IMR-90 (cell line): ENCODE measurements around the gene ATP2A3. TPM values are rescaled to one million over a fixed set of nuclear protein-coding genes. Genes with fewer than 3 reads are reported as not detected.

Source experiments
- ATAC-seq: fragments of 200-7000 bp; cut with Tn5 transposase; 2 replicates; pipeline ENCODE4 v1.9.1; 2020; ENCODE audit warnings: low read depth, mild to moderate bottlenecking, moderate library complexity
- BruUV-seq: library from RNA; stranded (reverse); fragments of 400-500 nt; replicated peaks from 2 replicates; lab custom pipeline; 2021; lab: Mats Ljungman, UMichigan
- CTCF ChIA-PET: fragments of 300-600 bp; formaldehyde crosslinking; extraction: SDS; loops from one replicate; lab custom pipeline; 2021; ENCODE audit warnings: antibody characterized with exemption; lab: Yijun Ruan, JAX
- POLR2A ChIA-PET: fragments of 300-600 bp; sonication (Branson Sonifier 250); formaldehyde crosslinking; loops from one replicate; lab custom pipeline; 2022; ENCODE audit warnings: antibody characterized with exemption; ENCODE audit not compliant: unreplicated experiment; lab: Charles Lee
- DNase-seq: peaks from one replicate; pipeline ENCODE4 v3.0.0; 2013
- H2AFZ ChIP-seq: replicated peaks from 2 replicates; pipeline ENCODE3; 2013; ENCODE audit warnings: low read length, mild to moderate bottlenecking; ENCODE audit not compliant: poor library complexity
- H2AK5ac ChIP-seq: 2 replicates; pipeline ENCODE4 v1.6.1; 2013; ENCODE audit warnings: low read depth, low read length, inconsistent platforms
- H2AK9ac ChIP-seq: replicated peaks from 2 replicates; pipeline ENCODE3; 2013; ENCODE audit warnings: mild to moderate bottlenecking, low read depth, low read length, moderate library complexity; ENCODE audit not compliant: poor library complexity
- H2BK120ac ChIP-seq: 2 replicates; pipeline ENCODE4 v1.6.1; 2013; ENCODE audit warnings: low read depth, low read length, inconsistent platforms
- H2BK15ac ChIP-seq: 3 replicates; pipeline ENCODE4 v1.6.1; 2013; ENCODE audit warnings: low read depth, low read length, inconsistent platforms
- H2BK20ac ChIP-seq: 2 replicates; pipeline ENCODE4 v1.6.1; 2013; ENCODE audit warnings: low read depth, mild to moderate bottlenecking, inconsistent platforms, low read length, moderate library complexity
- H2BK5ac ChIP-seq: 2 replicates; pipeline ENCODE4 v1.6.1; 2013; ENCODE audit warnings: mild to moderate bottlenecking, low read depth, low read length, inconsistent platforms; ENCODE audit not compliant: poor library complexity, severe bottlenecking
- H3K14ac ChIP-seq: replicated peaks from 2 replicates; pipeline ENCODE4 v1.6.1; 2013; ENCODE audit warnings: low read depth, low read length, inconsistent platforms
- H3K18ac ChIP-seq: 2 replicates; pipeline ENCODE4 v1.6.1; 2013; ENCODE audit warnings: low read depth, low read length, control low read depth
- H3K23ac ChIP-seq: 2 replicates; pipeline ENCODE4 v1.6.1; 2013; ENCODE audit warnings: low read depth, low read length, inconsistent platforms
- H3K27ac ChIP-seq: 2 replicates; pipeline ENCODE4 v1.5.1; 2013; ENCODE audit warnings: mild to moderate bottlenecking, control low read depth, low read length; ENCODE audit not compliant: insufficient read depth
- H3K27me3 ChIP-seq: 2 replicates; pipeline ENCODE4 v1.6.1; 2013; ENCODE audit warnings: low read length; ENCODE audit not compliant: control insufficient read depth, insufficient read depth
- H3K36me3 ChIP-seq: 2 replicates; pipeline ENCODE4 v1.6.1; 2013; ENCODE audit warnings: low read length, mixed read lengths; ENCODE audit not compliant: control insufficient read depth, insufficient read depth
- H3K4ac ChIP-seq: 2 replicates; pipeline ENCODE4 v1.6.1; 2013; ENCODE audit warnings: low read depth, low read length, inconsistent platforms
- H3K4me1 ChIP-seq: 2 replicates; pipeline ENCODE4 v1.6.1; 2013; ENCODE audit warnings: low read length, mixed read lengths; ENCODE audit not compliant: control insufficient read depth, insufficient read depth
- H3K4me2 ChIP-seq: 2 replicates; pipeline ENCODE4 v1.6.1; 2013; ENCODE audit warnings: low read depth, mild to moderate bottlenecking, control low read depth, low read length, moderate library complexity
- H3K4me3 ChIP-seq: 2 replicates; pipeline ENCODE4 v1.5.1; 2013; ENCODE audit warnings: low read depth, mild to moderate bottlenecking, control low read depth, low read length, moderate library complexity; ENCODE audit not compliant: insufficient read depth
- H3K56ac ChIP-seq: 2 replicates; pipeline ENCODE4 v1.6.1; 2013; ENCODE audit warnings: low read length, inconsistent platforms; ENCODE audit not compliant: insufficient read depth; ENCODE audit errors: extremely low read depth
- H3K79me1 ChIP-seq, 2 experiments: 2 replicates each; pipeline ENCODE4 v1.6.1; 2013; ENCODE audit warnings: low read length in 2 of 2, inconsistent platforms in 1 of 2, low read depth in 1 of 2
- H3K9ac ChIP-seq: 2 replicates; pipeline ENCODE4 v1.6.1; 2013; ENCODE audit warnings: low read depth, low read length, control low read depth
- H3K9me1 ChIP-seq: 2 replicates; pipeline ENCODE4 v1.6.1; 2013; ENCODE audit warnings: low read length, inconsistent platforms; ENCODE audit not compliant: insufficient read depth
- H3K9me3 ChIP-seq: 2 replicates; pipeline ENCODE4 v1.6.1; 2013; ENCODE audit warnings: low read length; ENCODE audit not compliant: control insufficient read depth, insufficient read depth
- H4K20me1 ChIP-seq: 2 replicates; pipeline ENCODE4 v1.6.1; 2013; ENCODE audit warnings: low read length, inconsistent platforms; ENCODE audit not compliant: insufficient read depth
- H4K5ac ChIP-seq: 2 replicates; pipeline ENCODE4 v1.6.1; 2013; ENCODE audit warnings: mild to moderate bottlenecking, low read depth, low read length, control low read depth
- H4K8ac ChIP-seq, 2 experiments: 2 replicates each; pipeline ENCODE4 v1.6.1; 2013; ENCODE audit warnings: low read depth in 2 of 2, low read length in 2 of 2, control low read depth in 1 of 2, inconsistent platforms in 1 of 2
- H4K91ac ChIP-seq: 2 replicates; pipeline ENCODE4 v1.6.1; 2013; ENCODE audit warnings: low read depth, low read length, inconsistent platforms; ENCODE audit not compliant: insufficient read depth
- BHLHE40 ChIP-seq: fragments of 150-350 bp; IDR thresholded peaks from 2 replicates; pipeline ENCODE4 v1.6.1; 2016; ENCODE audit warnings: mild to moderate bottlenecking, low read depth, low read length
- CEBPB ChIP-seq: IDR thresholded peaks from 2 replicates; pipeline ENCODE4 v1.6.1; 2012; ENCODE audit warnings: low read depth, low read length, improper control_type of control experiment
- CHD1 ChIP-seq: IDR thresholded peaks from 2 replicates; pipeline ENCODE4 v1.6.1; 2012; ENCODE audit warnings: low read depth, low read length, improper control_type of control experiment
- FOS ChIP-seq: fragments of 150-350 bp; IDR thresholded peaks from 2 replicates; pipeline ENCODE4 v1.6.1; 2016; ENCODE audit warnings: low read depth, low read length
- MAFK ChIP-seq: IDR thresholded peaks from 2 replicates; pipeline ENCODE4 v1.6.1; 2012; ENCODE audit warnings: low read depth, low read length, improper control_type of control experiment
- MAZ ChIP-seq: IDR thresholded peaks from 2 replicates; pipeline ENCODE4 v1.6.1; 2012; ENCODE audit warnings: low read depth, mild to moderate bottlenecking, low read length, improper control_type of control experiment, moderate library complexity, borderline replicate concordance
- MXI1 ChIP-seq: IDR thresholded peaks from 2 replicates; pipeline ENCODE4 v1.6.1; 2012; ENCODE audit warnings: low read depth, mild to moderate bottlenecking, low read length, moderate library complexity, borderline replicate concordance
- NFE2L2 ChIP-seq: fragments of 150-350 bp; IDR thresholded peaks from 2 replicates; pipeline ENCODE4 v1.6.1; 2016; ENCODE audit warnings: low read depth, mild to moderate bottlenecking, low read length
- POLR2A ChIP-seq: IDR thresholded peaks from 2 replicates; pipeline ENCODE4 v1.6.1; 2012; ENCODE audit warnings: mild to moderate bottlenecking, low read depth, low read length
- RAD21 ChIP-seq: IDR thresholded peaks from 2 replicates; pipeline ENCODE4 v1.6.1; 2012; ENCODE audit warnings: low read length, improper control_type of control experiment
- RCOR1 ChIP-seq: IDR thresholded peaks from 2 replicates; pipeline ENCODE4 v1.6.1; 2012; ENCODE audit warnings: mild to moderate bottlenecking, low read length, improper control_type of control experiment; ENCODE audit not compliant: insufficient replicate concordance
- RFX5 ChIP-seq: IDR thresholded peaks from 2 replicates; pipeline ENCODE4 v1.8.0; 2012; ENCODE audit warnings: low read depth, mild to moderate bottlenecking, low read length, moderate library complexity
- SMC3 ChIP-seq: fragments of 150-350 bp; IDR thresholded peaks from 2 replicates; pipeline ENCODE4 v1.6.1; 2016; ENCODE audit warnings: low read depth, mild to moderate bottlenecking, antibody characterized with exemption, low read length, moderate library complexity
- WGBS, 2 experiments: methylation state at CpG; one replicate each; pipeline versions ENCODE4 v1.1.5 to v1.1.7; 2013; ENCODE audit warnings: missing lambda C conversion rate in 2 of 2; ENCODE audit not compliant: insufficient read length in 1 of 2; ENCODE audit errors: extremely low coverage in 2 of 2; 5-methylcytosine and 5-hydroxymethylcytosine counted together
- dilution Hi-C: fragments of 300-500 bp; cut with HindIII; formaldehyde crosslinking; loops from one replicate; pipeline ENCODE4 v1.14.3; 2018; ENCODE audit warnings: low sequenced_read_pairs; ENCODE audit not compliant: unreplicated experiment
- in situ Hi-C: fragments of 300-500 bp; cut with MboI; formaldehyde crosslinking; loops from 3 replicates; pipeline ENCODE4 v1.14.3; 2019; ENCODE audit warnings: low sequenced_read_pairs, inconsistent platforms, mixed read lengths
- intact Hi-C: fragments of 100-400 bp; cut with micrococcal nuclease; formaldehyde crosslinking; loops from 2 replicates; pipeline ENCODE4 v1.10.0; 2022
- polyA plus RNA-seq, 3 experiments: library from polyadenylated mRNA; depleted of rRNA; stranded (reverse); fragments of >200 nt; gene quantifications; 2 replicates each; pipeline ENCODE4 v1.2.3, GENCODE V29; 2012; ENCODE audit warnings: low replicate concordance in 1 of 3
- total RNA-seq: library from RNA; depleted of rRNA; stranded (reverse); fragments of >200 nt; gene quantifications from 2 replicates; pipeline ENCODE4 v1.2.3, GENCODE V29; 2012
- TF ChIP-seq, protein P1 (sequence below): fragments of 150-350 bp; IDR thresholded peaks from 2 replicates; pipeline ENCODE4 v1.6.1; 2016; ENCODE audit warnings: low read depth, mild to moderate bottlenecking, low read length, moderate library complexity, borderline replicate concordance
- TF ChIP-seq, protein P2 (sequence below): conservative IDR thresholded peaks from 2 replicates; pipeline ENCODE4 v1.5.1; 2012; ENCODE audit warnings: mild to moderate bottlenecking, low read depth, low read length, improper control_type of control experiment
- TF ChIP-seq, protein P3 (sequence below): fragments of 150-350 bp; IDR thresholded peaks from 2 replicates; pipeline ENCODE4 v1.6.1; 2017; ENCODE audit warnings: mild to moderate bottlenecking, antibody characterized with exemption, low read length, low read depth

The ATP2A3 gene
- total and polyA plus RNA-seq, 2 of the 4 experiments (the other 2 are of a cell fraction): 0.18 to 0.63 TPM

DNA sequence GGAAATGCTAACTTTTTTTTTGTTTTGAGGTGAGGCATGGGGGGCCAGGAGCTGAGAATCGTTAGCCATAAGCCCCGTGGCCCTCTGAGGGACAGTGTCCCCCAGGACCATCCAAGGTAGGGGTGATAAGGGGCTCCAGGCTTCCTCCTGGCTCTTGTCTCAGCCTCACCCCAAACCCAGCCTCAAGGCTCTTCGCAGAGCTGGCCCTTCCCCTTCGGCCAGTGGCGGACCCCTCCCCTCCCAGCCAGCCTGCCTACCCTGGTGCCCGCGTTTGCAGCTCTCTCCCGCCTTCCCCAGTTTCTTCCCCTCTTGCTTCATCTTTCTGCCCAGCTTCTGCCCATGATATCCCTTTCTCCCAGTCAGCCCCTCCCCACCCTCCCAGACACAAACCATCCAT, 22.7 kb upstream of the ATP2A3 start:
- Histone ChIP-seq H3K4me1 (peaks cover 5% of the 10 kb centered on the region; the same call in 1 of the 2 replicates), H2BK5ac (no peak overlapping the region), H4K8ac (no peak overlapping the region), H3K36me3 (no peaks in the 10 kb centered on the region), H3K9ac (no peak overlapping the region), H2BK15ac (no peak overlapping the region), H4K91ac (no peak overlapping the region), H4K5ac (no peak overlapping the region), H3K14ac (no peak overlapping the region), H2AFZ (no peak overlapping the region), H3K4ac (no peak overlapping the region), H3K4me2 (no peak overlapping the region), H2AK9ac (no peak overlapping the region), H3K18ac (no peak overlapping the region), H3K27ac (no peak overlapping the region), H3K23ac (no peak overlapping the region), H3K4me3 (no peak overlapping the region), H2BK120ac (no peak overlapping the region), H2AK5ac (no peak overlapping the region), H3K79me1 (no peaks in the 10 kb centered on the region), H4K20me1 (no peaks in the 10 kb centered on the region), H3K27me3 (peaks cover 5% of the 10 kb centered on the region; the same call in 1 of the 2 replicates), H3K9me1 (no peaks in the 10 kb centered on the region), H3K56ac (no peak overlapping the region), H3K9me3 (no peaks in the 10 kb centered on the region), H2BK20ac (no peak overlapping the region)
- POLR2A ChIA-PET: no interaction called here
- intact Hi-C loops: no loop called here
- WGBS, 2 experiments: no CpG with 5 or more reads among the region's 8 CpGs
- DNase-seq: no peak
- BruUV-seq: no TSS peak
- dilution Hi-C loops: no loop called here
- TF ChIP-seq, protein P1, sequence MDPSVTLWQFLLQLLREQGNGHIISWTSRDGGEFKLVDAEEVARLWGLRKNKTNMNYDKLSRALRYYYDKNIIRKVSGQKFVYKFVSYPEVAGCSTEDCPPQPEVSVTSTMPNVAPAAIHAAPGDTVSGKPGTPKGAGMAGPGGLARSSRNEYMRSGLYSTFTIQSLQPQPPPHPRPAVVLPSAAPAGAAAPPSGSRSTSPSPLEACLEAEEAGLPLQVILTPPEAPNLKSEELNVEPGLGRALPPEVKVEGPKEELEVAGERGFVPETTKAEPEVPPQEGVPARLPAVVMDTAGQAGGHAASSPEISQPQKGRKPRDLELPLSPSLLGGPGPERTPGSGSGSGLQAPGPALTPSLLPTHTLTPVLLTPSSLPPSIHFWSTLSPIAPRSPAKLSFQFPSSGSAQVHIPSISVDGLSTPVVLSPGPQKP: no peak
- TF ChIP-seq SMC3 (no peak), NFE2L2 (no peak), CEBPB (no peak), POLR2A (no peak), MAZ (no peak), FOS (no peak), MAFK (no peak), RCOR1 (no peak), RFX5 (no peak), CHD1 (no peak), RAD21 (no peak), MXI1 (no peak), BHLHE40 (no peak)
- TF ChIP-seq, protein P2, sequence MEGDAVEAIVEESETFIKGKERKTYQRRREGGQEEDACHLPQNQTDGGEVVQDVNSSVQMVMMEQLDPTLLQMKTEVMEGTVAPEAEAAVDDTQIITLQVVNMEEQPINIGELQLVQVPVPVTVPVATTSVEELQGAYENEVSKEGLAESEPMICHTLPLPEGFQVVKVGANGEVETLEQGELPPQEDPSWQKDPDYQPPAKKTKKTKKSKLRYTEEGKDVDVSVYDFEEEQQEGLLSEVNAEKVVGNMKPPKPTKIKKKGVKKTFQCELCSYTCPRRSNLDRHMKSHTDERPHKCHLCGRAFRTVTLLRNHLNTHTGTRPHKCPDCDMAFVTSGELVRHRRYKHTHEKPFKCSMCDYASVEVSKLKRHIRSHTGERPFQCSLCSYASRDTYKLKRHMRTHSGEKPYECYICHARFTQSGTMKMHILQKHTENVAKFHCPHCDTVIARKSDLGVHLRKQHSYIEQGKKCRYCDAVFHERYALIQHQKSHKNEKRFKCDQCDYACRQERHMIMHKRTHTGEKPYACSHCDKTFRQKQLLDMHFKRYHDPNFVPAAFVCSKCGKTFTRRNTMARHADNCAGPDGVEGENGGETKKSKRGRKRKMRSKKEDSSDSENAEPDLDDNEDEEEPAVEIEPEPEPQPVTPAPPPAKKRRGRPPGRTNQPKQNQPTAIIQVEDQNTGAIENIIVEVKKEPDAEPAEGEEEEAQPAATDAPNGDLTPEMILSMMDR: no peak
- TF ChIP-seq, protein P3, sequence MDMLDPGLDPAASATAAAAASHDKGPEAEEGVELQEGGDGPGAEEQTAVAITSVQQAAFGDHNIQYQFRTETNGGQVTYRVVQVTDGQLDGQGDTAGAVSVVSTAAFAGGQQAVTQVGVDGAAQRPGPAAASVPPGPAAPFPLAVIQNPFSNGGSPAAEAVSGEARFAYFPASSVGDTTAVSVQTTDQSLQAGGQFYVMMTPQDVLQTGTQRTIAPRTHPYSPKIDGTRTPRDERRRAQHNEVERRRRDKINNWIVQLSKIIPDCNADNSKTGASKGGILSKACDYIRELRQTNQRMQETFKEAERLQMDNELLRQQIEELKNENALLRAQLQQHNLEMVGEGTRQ: no peak
- no peak for ATAC-seq
- in situ Hi-C loops: no loop called here
- CTCF ChIA-PET: no interaction called here
